HG02840 (cell line): ENCODE measurements around the gene SETD9.

Experiments used
- ATAC-seq: cut with Tn5 transposase; IDR thresholded peaks from one replicate; pipeline ENCODE4 v1.9.1; 2021; ENCODE audit warnings: mild to moderate bottlenecking, moderate library complexity, moderate number of reproducible peaks; ENCODE audit not compliant: unreplicated experiment, low FRiP score

The SETD9 gene, protein sequence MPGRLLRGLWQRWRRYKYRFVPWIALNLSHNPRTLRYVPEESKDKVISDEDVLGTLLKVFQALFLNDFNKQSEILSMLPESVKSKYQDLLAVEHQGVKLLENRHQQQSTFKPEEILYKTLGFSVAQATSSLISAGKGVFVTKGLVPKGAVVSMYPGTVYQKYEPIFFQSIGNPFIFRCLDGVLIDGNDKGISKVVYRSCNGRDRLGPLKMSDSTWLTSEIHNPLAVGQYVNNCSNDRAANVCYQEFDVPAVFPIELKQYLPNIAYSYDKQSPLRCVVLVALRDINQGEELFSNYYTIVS

GRCh38 chr5:56909294-56910209, at the start of gene SETD9:
TSS of gene SETD9 (plus strand) at chr5:56909596. CDS start at chr5:56909646, 50 bp downstream.
- peak; percentile 87 for ATAC-seq

GRCh38 chr5:56861893-56862485, 47.4 kb upstream of the SETD9 start:
- no peak for ATAC-seq

DNA sequence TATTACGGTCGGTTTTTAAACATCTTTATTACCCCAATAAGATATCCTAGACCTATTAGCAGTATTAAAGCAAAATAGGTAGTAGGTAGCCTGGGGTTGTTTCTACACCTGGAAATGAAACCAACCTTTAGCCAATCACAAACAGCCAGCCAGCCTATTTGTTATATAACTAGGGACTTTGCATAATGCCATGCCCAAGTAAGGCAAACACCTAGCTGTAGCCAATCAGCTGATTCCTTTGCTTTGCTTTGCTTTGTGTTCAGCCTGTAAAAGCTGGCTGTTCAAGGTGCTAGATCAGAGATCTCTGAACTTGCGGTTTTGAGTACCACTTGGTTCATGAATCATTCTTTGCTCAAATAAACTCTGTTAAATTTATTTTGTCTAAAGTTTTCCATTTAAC, 46.5 kb upstream of the SETD9 start:
- ATAC-seq: no peak

- no peak for ATAC-seq
Measured at GRCh38 chr5:56871777-56872176, 37.6 kb upstream of the SETD9 start.

DNA sequence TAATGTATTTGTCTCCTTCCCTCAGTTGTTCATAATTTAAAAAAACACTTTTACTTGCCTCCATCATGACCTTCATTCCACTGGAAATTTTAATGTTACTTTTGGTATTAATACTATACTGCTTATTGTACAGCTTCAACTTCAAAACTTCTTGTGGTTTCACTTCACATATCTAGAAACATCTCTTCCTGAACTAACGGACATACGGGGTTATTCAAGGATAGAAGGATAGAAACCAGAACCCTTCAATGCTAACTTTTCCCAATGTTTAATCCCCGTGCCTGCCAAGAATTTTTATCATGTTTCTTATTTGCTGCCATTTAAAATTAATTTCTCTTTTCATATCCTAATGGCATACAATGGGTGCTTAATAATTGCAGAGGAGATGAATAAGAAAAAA, 36.3 kb upstream of the SETD9 start:
- ATAC-seq: no peak

DNA sequence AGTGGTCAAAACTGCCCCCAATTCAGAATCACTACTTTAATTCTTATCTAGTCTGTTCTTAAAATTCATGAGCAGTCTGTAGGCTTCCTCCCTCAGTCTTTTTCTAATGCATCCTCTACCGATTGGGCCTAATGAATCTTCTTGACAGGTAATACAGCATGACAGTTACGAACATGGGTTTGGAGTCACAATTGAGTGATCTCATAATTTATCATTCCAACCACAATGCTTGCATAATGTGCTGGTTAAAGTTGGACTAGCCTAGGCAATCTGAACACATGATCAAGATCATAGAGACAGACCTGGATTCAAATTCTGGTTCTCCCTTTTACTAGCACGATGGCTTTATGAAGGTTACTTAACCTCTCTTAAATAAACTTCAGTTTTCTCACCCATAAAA, 33.1 kb upstream of the SETD9 start:
- ATAC-seq: no peak

DNA sequence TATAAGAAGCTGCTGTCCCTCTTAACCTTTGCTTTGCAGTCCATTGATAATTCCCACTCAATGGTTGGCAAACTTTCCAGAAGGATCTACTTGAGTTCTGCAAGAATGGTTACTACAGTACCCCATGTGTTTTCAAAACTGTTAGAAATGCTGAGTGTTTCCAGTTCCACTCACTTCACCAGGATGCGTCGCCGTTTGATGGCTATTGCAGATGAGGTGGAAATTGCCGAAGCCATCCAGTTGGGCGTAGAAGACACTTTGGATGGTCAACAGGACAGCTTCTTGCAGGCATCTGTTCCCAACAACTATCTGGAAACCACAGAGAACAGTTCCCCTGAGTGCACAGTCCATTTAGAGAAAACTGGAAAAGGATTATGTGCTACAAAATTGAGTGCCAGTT, 27.8 kb upstream of the SETD9 start:
- ATAC-seq: no peak

GRCh38 chr5:56893251-56893951, 16.0 kb upstream of the SETD9 start:
- ATAC-seq: no peak

DNA sequence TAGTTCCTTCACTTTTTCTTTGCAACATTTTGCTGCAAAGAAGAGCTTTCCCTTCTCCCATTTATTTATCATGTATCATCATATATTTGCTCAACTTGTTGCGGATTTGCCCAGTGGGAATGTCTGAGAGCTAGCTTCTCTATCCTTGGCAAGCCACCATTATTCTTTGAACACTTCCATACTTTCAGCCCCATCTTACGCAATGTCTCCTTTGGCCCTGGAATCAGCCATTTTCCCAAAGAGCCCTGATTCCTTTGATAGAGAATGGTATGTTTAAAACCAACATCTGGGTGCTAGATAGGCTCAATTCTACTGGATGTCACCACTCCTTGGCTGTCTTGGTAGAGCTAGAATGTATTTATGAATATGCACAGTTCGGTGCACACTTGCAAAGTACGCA, 12.6 kb upstream of the SETD9 start:
- ATAC-seq: no peak

DNA sequence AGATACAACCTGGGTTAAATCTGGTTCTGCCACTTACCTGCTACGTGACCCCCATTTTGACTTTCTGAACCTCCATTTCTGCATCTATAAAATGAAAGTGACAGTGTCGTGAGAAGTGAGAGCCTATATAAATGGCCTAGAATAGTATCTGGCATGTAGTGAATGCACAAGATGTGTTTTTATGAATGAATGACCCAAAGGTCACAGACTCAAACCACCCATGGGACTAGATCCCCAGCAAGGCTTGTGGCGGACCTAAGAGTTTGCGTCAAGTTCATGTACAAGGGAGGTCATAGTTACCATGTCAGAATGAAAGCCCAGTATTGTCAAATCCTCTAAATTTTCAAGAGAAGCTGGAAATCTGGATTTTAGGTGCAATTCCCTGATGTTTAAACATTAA, 11.2 kb upstream of the SETD9 start:
- ATAC-seq: no peak

DNA sequence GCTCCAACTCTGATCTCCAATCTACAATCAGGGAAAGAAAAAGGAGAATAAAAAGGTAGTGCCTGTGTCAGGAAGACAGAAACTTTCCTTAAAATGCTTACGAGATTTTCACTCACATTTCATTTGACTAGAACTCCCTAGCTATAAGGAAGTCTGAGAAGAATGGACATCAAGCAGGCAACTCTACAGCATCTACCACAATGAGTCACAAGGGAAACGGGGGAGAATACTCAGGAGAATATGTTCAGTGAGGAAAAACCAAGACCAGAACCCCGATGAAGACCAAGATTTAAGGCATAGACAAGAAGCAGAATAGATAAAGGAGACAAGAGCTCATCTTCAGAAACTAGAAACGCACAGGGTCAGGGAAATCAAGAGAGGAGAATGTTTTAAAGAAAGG, 9.0 kb upstream of the SETD9 start:
- no peak for ATAC-seq

- no peak for ATAC-seq
Measured at GRCh38 chr5:56900858-56901578, 8.4 kb upstream of the SETD9 start.

DNA sequence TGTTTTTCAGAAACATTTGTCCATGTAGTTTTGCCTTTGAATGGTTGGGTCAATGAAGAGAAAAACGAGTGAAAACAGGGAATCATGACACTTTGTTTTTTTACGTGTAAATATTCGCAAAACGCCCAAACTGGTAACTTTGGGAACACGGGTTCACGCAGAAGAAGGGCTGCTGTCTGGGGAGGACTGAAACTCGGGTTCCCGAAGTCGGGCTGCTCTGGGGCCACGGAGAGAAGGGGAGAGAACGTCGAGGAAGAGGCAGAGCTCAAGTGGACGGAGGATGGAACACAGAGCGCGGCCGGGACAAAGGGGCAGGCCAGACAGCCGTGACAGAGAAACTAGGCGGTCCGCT, 478 bp upstream of the SETD9 start:
- ATAC-seq: no peak

DNA sequence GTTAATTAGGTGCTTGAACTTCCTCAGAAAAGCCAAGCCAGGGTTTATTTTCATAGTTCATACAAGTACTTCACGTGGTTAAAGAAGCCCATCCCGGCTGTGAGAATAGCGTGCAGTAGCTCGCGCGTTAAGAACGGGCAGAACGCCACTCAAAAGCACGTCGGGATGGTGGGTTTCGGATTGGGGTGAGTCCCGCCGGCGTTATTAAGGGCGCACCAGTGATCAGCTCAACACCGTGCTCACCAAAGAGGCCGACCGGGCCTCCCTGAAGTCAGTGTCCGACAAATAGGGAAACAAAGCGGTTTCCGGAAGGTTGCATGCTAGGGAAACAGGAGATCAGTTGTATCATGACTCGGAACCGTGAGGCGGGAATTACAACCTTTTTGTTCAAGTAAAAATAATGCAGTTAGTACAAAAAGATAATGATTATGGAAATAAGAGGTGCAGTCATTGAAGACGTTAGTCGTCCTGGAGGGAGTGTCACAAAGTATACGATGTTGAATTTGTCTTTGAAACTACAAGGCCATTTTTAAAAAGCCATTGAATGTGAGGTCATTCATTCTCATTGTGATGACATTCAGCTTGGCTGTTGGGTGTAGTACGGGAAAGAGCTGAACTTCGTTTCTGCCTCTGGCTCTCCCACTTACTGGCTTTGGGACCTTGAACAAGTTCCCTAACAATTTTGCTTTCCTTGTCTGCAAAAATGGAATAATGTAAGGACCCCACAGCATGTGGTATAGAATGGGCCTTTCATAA, 992 bp downstream of the SETD9 start:
- peak; percentile 20 for ATAC-seq

DNA sequence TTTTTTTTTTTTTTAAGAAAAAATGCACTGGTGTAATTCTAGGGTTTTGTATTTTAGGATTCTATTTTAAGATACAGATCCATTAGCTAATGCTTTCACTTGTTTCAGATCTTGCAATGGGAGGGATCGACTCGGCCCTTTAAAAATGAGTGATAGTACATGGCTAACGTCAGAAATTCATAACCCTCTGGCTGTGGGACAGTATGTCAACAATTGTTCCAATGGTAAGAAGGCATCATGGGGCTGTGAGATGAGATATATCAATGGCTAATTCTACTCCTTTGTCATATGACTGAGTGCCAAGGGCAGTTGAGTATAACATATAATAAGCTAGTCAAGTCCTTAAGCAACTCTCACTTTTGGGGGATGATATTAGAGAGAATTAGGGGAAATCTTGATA, 4.4 kb downstream of the SETD9 start:
- no peak for ATAC-seq

DNA sequence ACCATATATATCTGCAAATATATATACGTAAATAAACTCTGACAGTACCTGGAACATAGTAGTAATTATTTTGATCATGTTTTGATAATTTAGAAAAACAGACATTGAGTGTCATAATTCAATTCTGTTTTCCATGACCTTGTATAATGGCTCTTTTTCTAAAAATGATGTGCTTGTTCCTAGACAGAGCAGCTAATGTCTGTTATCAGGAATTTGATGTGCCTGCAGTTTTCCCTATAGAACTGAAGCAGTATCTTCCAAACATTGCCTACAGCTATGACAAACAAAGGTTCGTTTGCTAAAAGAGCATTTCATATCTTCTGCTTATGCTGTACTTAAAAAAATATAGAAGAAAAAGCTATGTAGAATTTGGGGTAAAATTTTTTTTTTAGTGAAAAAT, 5.3 kb downstream of the SETD9 start:
- ATAC-seq: no peak

DNA sequence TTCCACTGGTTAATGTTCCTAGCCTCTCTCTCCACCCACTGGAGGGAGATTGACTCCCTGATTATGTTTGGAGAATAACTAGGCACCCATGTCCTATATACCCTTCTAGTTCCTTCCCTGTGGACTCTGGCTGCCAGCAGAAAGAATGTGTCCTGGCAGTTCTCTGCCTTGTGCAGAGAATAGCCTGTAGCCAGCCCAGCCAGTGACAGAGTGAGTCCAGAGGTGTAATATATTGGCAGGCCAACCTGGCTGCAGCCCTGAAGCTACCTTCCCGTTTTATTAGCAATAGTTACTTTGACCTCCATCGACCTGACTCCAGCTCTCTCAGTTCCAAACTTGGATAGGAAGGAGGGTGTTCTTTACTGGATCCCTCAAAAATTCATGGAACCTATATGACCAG, 8.1 kb downstream of the SETD9 start:
- ATAC-seq: no peak

DNA sequence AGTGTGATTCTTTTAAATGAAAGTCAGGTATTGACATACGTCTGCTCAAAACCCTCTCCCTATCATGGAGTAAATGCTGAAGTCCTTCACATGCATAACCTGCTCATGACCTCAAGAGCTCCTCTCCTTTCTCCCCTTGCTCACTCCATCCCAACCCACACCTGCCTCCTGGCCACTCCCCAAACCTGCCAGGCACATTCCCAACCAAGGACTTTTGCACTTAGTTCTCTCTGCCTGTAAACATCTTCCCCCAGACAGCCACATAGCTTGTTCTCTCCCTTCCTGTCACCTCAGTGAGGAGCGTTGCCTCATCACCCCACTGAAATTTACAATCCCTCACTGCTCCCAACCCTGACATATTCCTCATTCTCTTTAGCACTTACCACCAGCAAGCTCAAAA, 8.7 kb downstream of the SETD9 start:
- ATAC-seq: no peak

- no peak for ATAC-seq
Measured at GRCh38 chr5:56919942-56920662, 10.7 kb downstream of the SETD9 start.
